Neural progenitor cell (in vitro differentiated cells): ENCODE results near the gene WDR7. TPM values are rescaled to one million over a fixed set of nuclear protein-coding genes. Genes with fewer than 3 reads are reported as not detected.

Experiments used
- DNase-seq: peaks from one replicate; pipeline ENCODE4 v3.0.0-alpha.2; 2016; ENCODE audit warnings: low spot score
- H2AFZ ChIP-seq: fragments of 200-600 bp; sonication (generic); replicated peaks from 2 replicates; pipeline ENCODE4 v1.6.1; 2016; ENCODE audit warnings: antibody characterized with exemption
- H3F3A ChIP-seq: fragments of 200-600 bp; sonication (generic); 2 replicates; pipeline ENCODE4 v1.6.1; 2016; ENCODE audit warnings: antibody characterized with exemption, low read depth
- H3K27ac ChIP-seq: fragments of 200-600 bp; sonication (generic); 2 replicates; pipeline ENCODE4 v1.5.1; 2016; ENCODE audit warnings: mild to moderate bottlenecking
- H3K27me3 ChIP-seq: fragments of 200-600 bp; sonication (generic); 2 replicates; pipeline ENCODE4 v1.6.1; 2016; ENCODE audit warnings: mild to moderate bottlenecking, moderate library complexity
- H3K36me3 ChIP-seq: fragments of 200-600 bp; sonication (generic); 2 replicates; pipeline ENCODE4 v1.5.1; 2016
- H3K4me1 ChIP-seq: fragments of 200-600 bp; sonication (generic); 2 replicates; pipeline ENCODE4 v1.6.1; 2016; ENCODE audit warnings: mixed run types
- H3K4me2 ChIP-seq: fragments of 200-600 bp; sonication (generic); 2 replicates; pipeline ENCODE4 v1.6.1; 2016
- H3K4me3 ChIP-seq: fragments of 200-600 bp; sonication (generic); 2 replicates; pipeline ENCODE4 v1.5.1; 2016
- H3K79me2 ChIP-seq: fragments of 200-600 bp; sonication (generic); 2 replicates; pipeline ENCODE4 v1.6.1; 2016; ENCODE audit warnings: low read depth
- H3K9ac ChIP-seq: fragments of 200-600 bp; sonication (generic); 2 replicates; pipeline ENCODE4 v1.6.1; 2016
- H3K9me3 ChIP-seq: fragments of 200-600 bp; sonication (generic); 2 replicates; pipeline ENCODE4 v1.5.1; 2016; ENCODE audit warnings: low read depth
- H4K20me1 ChIP-seq: fragments of 200-600 bp; sonication (generic); 2 replicates; pipeline ENCODE4 v1.6.1; 2016; ENCODE audit warnings: low read depth
- H3K27ac Mint-ChIP-seq: 3 replicates; pipeline ENCODE4 v1.8.0; 2021; ENCODE audit warnings: mixed read lengths
- H3K27me3 Mint-ChIP-seq: 2 replicates; pipeline ENCODE4 v1.8.0; 2022; ENCODE audit warnings: low read depth, mild to moderate bottlenecking, inconsistent platforms, moderate library complexity, mixed read lengths; ENCODE audit not compliant: insufficient read depth
- H3K36me3 Mint-ChIP-seq: 3 replicates; pipeline ENCODE4 v1.8.0; 2021; ENCODE audit warnings: mixed read lengths
- H3K4me1 Mint-ChIP-seq: 3 replicates; pipeline ENCODE4 v1.8.0; 2021; ENCODE audit warnings: mixed read lengths
- H3K4me3 Mint-ChIP-seq: 3 replicates; pipeline ENCODE4 v1.8.0; 2021; ENCODE audit warnings: mild to moderate bottlenecking, moderate library complexity, mixed read lengths
- H3K9me3 Mint-ChIP-seq: 3 replicates; pipeline ENCODE4 v1.8.0; 2020; ENCODE audit warnings: mixed read lengths
- CTCF ChIP-seq: fragments of 200-600 bp; sonication (generic); IDR thresholded peaks from 2 replicates; pipeline ENCODE4 v1.5.1; 2017; ENCODE audit warnings: antibody characterized with exemption, mild to moderate bottlenecking
- EZH2 ChIP-seq: fragments of 200-600 bp; sonication (generic); IDR thresholded peaks from 2 replicates; pipeline ENCODE4 v1.6.1; 2017; ENCODE audit warnings: antibody characterized with exemption, mild to moderate bottlenecking, moderate library complexity
- EZH2phosphoT487 ChIP-seq: fragments of 200-600 bp; sonication (generic); IDR thresholded peaks from 2 replicates; pipeline ENCODE4 v1.6.1; 2017; ENCODE audit warnings: antibody characterized with exemption
- total RNA-seq: library from RNA; depleted of rRNA; stranded (reverse); fragments of >200 nt; gene quantifications from 2 replicates; pipeline ENCODE4 v1.2.3, GENCODE V29; 2015; ENCODE audit warnings: low replicate concordance

Gene WDR7
- total RNA-seq, 1 donor from 2014 or later: 12.3 TPM

- Histone ChIP-seq H3K4me2 (no peak overlapping the region), H3K9ac (no peak overlapping the region), H3K4me1 (no peaks in the 10 kb centered on the region), H3K36me3 (no peaks in the 10 kb centered on the region), H4K20me1 (no peaks in the 10 kb centered on the region), H3K27ac (no peak overlapping the region), H3K9me3 (no peaks in the 10 kb centered on the region), H3F3A (no peaks in the 10 kb centered on the region), H3K79me2 (no peaks in the 10 kb centered on the region), H3K27me3 (no peaks in the 10 kb centered on the region), H2AFZ (no peak overlapping the region), H3K4me3 (no peak overlapping the region)
- Mint-ChIP-seq H3K27me3 (no peaks in the 10 kb centered on the region), H3K36me3 (no peaks in the 10 kb centered on the region), H3K27ac (no peak overlapping the region), H3K4me3 (no peak overlapping the region), H3K9me3 (no peaks in the 10 kb centered on the region), H3K4me1 (peaks cover 13% of the 10 kb centered on the region)
- no peak for DNase-seq
- no peak for TF ChIP-seq CTCF
- no peak for TF ChIP-seq EZH2
- TF ChIP-seq EZH2phosphoT487: no peak
Measured at GRCh38 chr18:56891870-56892269, 240.7 kb downstream of the WDR7 start.

- H3K36me3 Mint-ChIP-seq: no peaks in the 10 kb centered on the region
- H3K27me3 Mint-ChIP-seq: no peaks in the 10 kb centered on the region
- no peak overlapping the region for H3K4me3 ChIP-seq
- no peak overlapping the region for H3K9ac ChIP-seq
- no peak overlapping the region for H3K4me2 ChIP-seq
- no peaks in the 10 kb centered on the region for H3K27me3 ChIP-seq
- TF ChIP-seq CTCF: no peak
- TF ChIP-seq EZH2: no peak
- no peak for TF ChIP-seq EZH2phosphoT487
- no peak for DNase-seq
- no peak overlapping the region for H3K27ac Mint-ChIP-seq
- H3K4me1 Mint-ChIP-seq: peaks cover 9% of the 10 kb centered on the region
- no peaks in the 10 kb centered on the region for H3F3A ChIP-seq
- H4K20me1 ChIP-seq: no peaks in the 10 kb centered on the region
- H3K27ac ChIP-seq: no peak overlapping the region
- H3K4me3 Mint-ChIP-seq: no peak overlapping the region
- H3K9me3 Mint-ChIP-seq: no peaks in the 10 kb centered on the region
- H2AFZ ChIP-seq: no peak overlapping the region
- H3K9me3 ChIP-seq: no peaks in the 10 kb centered on the region
- no peaks in the 10 kb centered on the region for H3K79me2 ChIP-seq
- H3K4me1 ChIP-seq: no peaks in the 10 kb centered on the region
- H3K36me3 ChIP-seq: no peaks in the 10 kb centered on the region
Measured at GRCh38 chr18:56897122-56897521, 246.0 kb downstream of the WDR7 start.

GRCh38 chr18:56899660-56900059, 248.5 kb downstream of the WDR7 start:
- no peaks in the 10 kb centered on the region for H3K27me3 ChIP-seq
- no peaks in the 10 kb centered on the region for H3K36me3 ChIP-seq
- TF ChIP-seq EZH2 (no peak), CTCF (no peak), EZH2phosphoT487 (no peak)
- H3K27ac ChIP-seq: no peak overlapping the region
- H3K4me3 ChIP-seq: no peak overlapping the region
- H3K9me3 ChIP-seq: no peaks in the 10 kb centered on the region
- H3K27ac Mint-ChIP-seq: no peak overlapping the region
- H3K4me2 ChIP-seq: no peak overlapping the region
- no peaks in the 10 kb centered on the region for H4K20me1 ChIP-seq
- DNase-seq: no peak
- no peaks in the 10 kb centered on the region for H3K4me1 ChIP-seq
- H3K4me1 Mint-ChIP-seq: peaks cover 6% of the 10 kb centered on the region
- H3K9me3 Mint-ChIP-seq: no peaks in the 10 kb centered on the region
- H3K27me3 Mint-ChIP-seq: no peaks in the 10 kb centered on the region
- no peak overlapping the region for H3K4me3 Mint-ChIP-seq
- no peaks in the 10 kb centered on the region for H3F3A ChIP-seq
- no peak overlapping the region for H3K9ac ChIP-seq
- H3K79me2 ChIP-seq: no peaks in the 10 kb centered on the region
- H2AFZ ChIP-seq: no peak overlapping the region
- H3K36me3 Mint-ChIP-seq: no peaks in the 10 kb centered on the region
